Right lobe of liver (tissue), 6 donors: ENCODE results near the gene PELI1. TPM values are rescaled to one million over a fixed set of nuclear protein-coding genes. Genes with fewer than 3 reads are reported as not detected.

Experiments used
- ATAC-seq, 4 donors: fragments of 200-7000 bp; cut with Tn5 transposase; one replicate each; pipeline ENCODE4 v1.9.1; 2020; ENCODE audit warnings: mild to moderate bottlenecking in 4 of 4, moderate library complexity in 4 of 4
- DNase-seq, 3 donors: peaks; one replicate each; pipeline ENCODE4 v3.0.0-alpha.2; 2020
- H3K27ac ChIP-seq, 3 donors: fragments of 200-600 bp; one replicate each; pipeline ENCODE4 v1.8.0; 2022
- H3K27me3 ChIP-seq, 2 donors: fragments of 200-600 bp; one replicate each; pipeline ENCODE4 v1.8.0; 2022
- H3K36me3 ChIP-seq, 4 donors: fragments of 200-600 bp; sonication (generic) in 1 of 4; one replicate each; pipeline versions ENCODE4 v1.5.1 to v1.8.0; 2017 to 2022; ENCODE audit warnings: control low read depth in 1 of 4
- H3K4me1 ChIP-seq, 4 donors: fragments of 200-600 bp; sonication (generic) in 1 of 4; one replicate each; pipeline versions ENCODE4 v1.5.1 to v1.8.0; 2017 to 2022; ENCODE audit warnings: control low read depth in 1 of 4
- H3K4me3 ChIP-seq, 3 donors: fragments of 200-600 bp; one replicate each; pipeline ENCODE4 v1.8.0; 2022
- H3K9me3 ChIP-seq, 4 donors: fragments of 200-600 bp; sonication (generic) in 1 of 4; one replicate each; pipeline versions ENCODE4 v1.5.1 to v1.8.0; 2017 to 2022; ENCODE audit warnings: control low read depth in 1 of 4
- POLR2A ChIP-seq: fragments of 450-650 bp; IDR thresholded peaks from one replicate; pipeline ENCODE4 v1.6.1; 2017; ENCODE audit warnings: antibody characterized with exemption, mild to moderate bottlenecking
- WGBS: methylation state at CpG from one replicate; pipeline ENCODE4 v1.1.6; 2018; ENCODE audit warnings: low coverage, low lambda C conversion rate; ENCODE audit not compliant: insufficient coverage; ENCODE audit errors: missing lambda C conversion rate; 5-methylcytosine and 5-hydroxymethylcytosine counted together
- intact Hi-C, 2 donors: fragments of 100-400 bp; cut with DNase I; formaldehyde crosslinking; loops; one replicate each; pipeline versions ENCODE4 v1.11.2 to v1.14.1; 2022
- total RNA-seq, 6 experiments: library from RNA; depleted of rRNA in 2 of 6; stranded (reverse); fragments of >200 nt in 2 of 6; fragmentation: NEBNext Ultra II Directional in 3 of 6; extraction: Animal tissue kit (Norgen Biotek cat#: 25700) in 3 of 6; gene quantifications; one replicate each; pipeline versions ENCODE4 v1.1.0 to v1.2.4, GENCODE V29; 2016 to 2023
- TF ChIP-seq, protein P1 (sequence below), 4 donors: fragments of 200-600 bp in 3 of 4; fragments of 450-650 bp in 1 of 4; IDR thresholded peaks; one replicate each; pipeline versions ENCODE4 v1.5.1 to v1.8.0; 2016 to 2022; ENCODE audit warnings: antibody characterized with exemption in 4 of 4, mild to moderate bottlenecking in 2 of 4
- donor health status: DM: no; HTN: yes; CAD: no.
- donor health status: DM: no; HTN: no; CAD: no.
- donor health status: DM: no; HTN: no; CAD: no.
- donor health status: DM: no; HTN: yes; CAD: no.
- donor health status: DM: no; HTN: yes; CAD: no.

Gene PELI1
- total RNA-seq, 6 experiments from 2014 or later: 4.7 to 18.8 (median 8.3) TPM

DNA sequence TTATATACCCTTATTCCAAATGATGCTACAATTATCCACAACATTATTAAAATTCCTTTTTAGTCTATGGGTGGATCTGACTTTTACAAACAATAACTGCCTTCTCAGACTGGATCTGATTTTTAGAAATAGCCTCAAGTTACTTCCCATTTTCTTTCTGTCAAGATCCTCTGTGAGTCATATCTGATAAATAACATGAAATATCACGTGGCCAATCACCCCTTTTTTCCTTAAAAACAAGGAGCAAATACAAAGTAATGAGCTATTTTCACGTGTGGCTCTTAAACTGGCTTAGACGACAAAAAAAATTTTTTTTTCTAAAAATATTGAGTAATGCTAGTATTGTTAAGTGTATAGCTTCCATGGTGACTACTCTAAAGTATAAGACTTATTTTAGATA lies 6.7 kb downstream of the PELI1 start:
- peaks cover 0 to 16% (median 6%) of the 10 kb centered on the region in 4 donors for H3K4me1 ChIP-seq
- WGBS: 48% methylated on average over 3 of the region's 3 CpGs
- intact Hi-C loops: no loop called here

DNA sequence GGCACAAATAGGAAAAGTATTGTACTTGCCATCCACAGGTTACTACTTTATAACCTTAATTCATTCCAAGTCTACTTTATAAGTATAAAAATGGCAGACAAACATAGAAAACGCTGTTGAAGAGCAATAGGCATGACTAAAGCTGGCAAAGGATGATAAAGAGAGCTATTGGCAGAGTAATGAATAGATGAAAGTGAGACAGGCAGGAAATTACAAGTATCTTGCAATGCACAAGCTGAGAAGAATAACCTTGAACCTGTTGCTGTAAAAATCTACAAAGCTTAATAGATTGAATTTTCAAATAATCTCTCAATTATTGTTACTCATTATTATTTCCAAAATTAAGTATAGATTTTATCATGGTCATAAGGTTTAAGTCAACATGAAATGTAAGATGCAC lies 8.8 kb downstream of the PELI1 start:
- H3K27ac ChIP-seq: no peak overlapping the region
- 58% methylated on average over 1 of the region's 1 CpG for whole genome bisulfite sequencing
- H3K36me3 ChIP-seq: no peaks in the 10 kb centered on the region
- H3K4me1 ChIP-seq: no peaks in the 10 kb centered on the region
- DNase-seq: no peak
- H3K27me3 ChIP-seq: no peaks in the 10 kb centered on the region
- no peak for TF ChIP-seq POLR2A
- TF ChIP-seq, protein P1, sequence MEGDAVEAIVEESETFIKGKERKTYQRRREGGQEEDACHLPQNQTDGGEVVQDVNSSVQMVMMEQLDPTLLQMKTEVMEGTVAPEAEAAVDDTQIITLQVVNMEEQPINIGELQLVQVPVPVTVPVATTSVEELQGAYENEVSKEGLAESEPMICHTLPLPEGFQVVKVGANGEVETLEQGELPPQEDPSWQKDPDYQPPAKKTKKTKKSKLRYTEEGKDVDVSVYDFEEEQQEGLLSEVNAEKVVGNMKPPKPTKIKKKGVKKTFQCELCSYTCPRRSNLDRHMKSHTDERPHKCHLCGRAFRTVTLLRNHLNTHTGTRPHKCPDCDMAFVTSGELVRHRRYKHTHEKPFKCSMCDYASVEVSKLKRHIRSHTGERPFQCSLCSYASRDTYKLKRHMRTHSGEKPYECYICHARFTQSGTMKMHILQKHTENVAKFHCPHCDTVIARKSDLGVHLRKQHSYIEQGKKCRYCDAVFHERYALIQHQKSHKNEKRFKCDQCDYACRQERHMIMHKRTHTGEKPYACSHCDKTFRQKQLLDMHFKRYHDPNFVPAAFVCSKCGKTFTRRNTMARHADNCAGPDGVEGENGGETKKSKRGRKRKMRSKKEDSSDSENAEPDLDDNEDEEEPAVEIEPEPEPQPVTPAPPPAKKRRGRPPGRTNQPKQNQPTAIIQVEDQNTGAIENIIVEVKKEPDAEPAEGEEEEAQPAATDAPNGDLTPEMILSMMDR (IDR thresholded peaks at IDR 0.05): no peak
- intact Hi-C loops: no loop called here
- no peaks in the 10 kb centered on the region for H3K9me3 ChIP-seq
- H3K4me3 ChIP-seq: no peak overlapping the region
- no peak for ATAC-seq

More for the DNA sequence above, 6.7 kb downstream of the PELI1 start:
- H3K36me3 ChIP-seq: no peaks in the 10 kb centered on the region
- H3K9me3 ChIP-seq: no peaks in the 10 kb centered on the region
- no peaks in the 10 kb centered on the region for H3K27me3 ChIP-seq
- H3K4me3 ChIP-seq: no peak overlapping the region
- no peak for TF ChIP-seq POLR2A
- TF ChIP-seq, protein P1 (IDR thresholded peaks at IDR 0.05): no peak
- H3K27ac ChIP-seq: no peak overlapping the region
- DNase-seq (no peak), ATAC-seq (peak in 2 of 4 donors; percentile 22 to 24)

DNA sequence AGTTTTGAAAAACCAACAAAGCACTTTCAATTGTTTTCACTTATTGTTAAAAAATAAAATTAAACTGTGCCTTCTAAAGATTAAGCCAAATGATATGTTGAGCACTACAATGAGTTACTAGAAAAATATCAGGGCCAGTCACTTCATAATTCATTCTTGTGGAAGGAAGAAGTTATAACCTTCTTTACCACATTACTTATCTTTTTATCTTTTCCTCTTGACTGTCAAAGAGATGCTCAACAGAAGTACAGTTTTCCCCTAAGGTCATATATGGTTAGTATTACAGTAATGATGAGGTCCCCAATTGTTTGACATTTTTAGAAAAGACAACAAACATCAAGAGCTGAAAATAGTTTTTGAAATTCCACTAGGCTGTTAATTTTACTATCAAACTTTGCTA lies 9.4 kb downstream of the PELI1 start:
- ATAC-seq (no peak), DNase-seq (no peak)
- no peak overlapping the region for H3K27ac ChIP-seq
- no peak overlapping the region for H3K4me3 ChIP-seq
- TF ChIP-seq, protein P1 (IDR thresholded peaks at IDR 0.05): no peak
- TF ChIP-seq POLR2A: no peak
- intact Hi-C loops: no loop called here
- H3K27me3 ChIP-seq: no peaks in the 10 kb centered on the region
- no peaks in the 10 kb centered on the region for H3K4me1 ChIP-seq
- H3K9me3 ChIP-seq: no peaks in the 10 kb centered on the region
- no peaks in the 10 kb centered on the region for H3K36me3 ChIP-seq

DNA sequence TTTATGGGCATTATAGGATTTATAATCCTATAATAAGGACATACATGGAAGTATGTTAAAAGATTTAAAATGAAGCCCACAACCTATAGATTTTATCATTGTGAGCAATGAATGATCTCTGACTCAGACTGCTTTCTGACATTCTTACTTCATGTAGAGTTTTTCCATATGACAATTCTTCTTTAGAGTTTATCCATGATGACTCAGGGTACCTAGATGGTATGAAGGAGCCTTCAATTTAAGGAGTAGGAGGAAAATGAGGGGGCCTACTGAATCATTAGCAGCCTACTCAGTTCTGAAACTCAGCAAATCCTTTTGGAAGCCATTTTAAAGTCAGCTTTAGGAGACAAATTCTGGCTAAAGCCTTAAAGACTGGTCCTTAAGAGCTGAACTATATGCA lies 10.4 kb downstream of the PELI1 start:
- Histone ChIP-seq H3K4me3 (no peak overlapping the region), H3K27ac (no peak overlapping the region), H3K36me3 (no peaks in the 10 kb centered on the region), H3K4me1 (peaks cover 0 to 9% (median 0%) of the 10 kb centered on the region in 4 donors), H3K27me3 (no peaks in the 10 kb centered on the region), H3K9me3 (no peaks in the 10 kb centered on the region)
- intact Hi-C loops: no loop called here
- DNase-seq (no peak), ATAC-seq (no peak)
- TF ChIP-seq POLR2A: no peak
- TF ChIP-seq, protein P1 (IDR thresholded peaks at IDR 0.05): no peak

DNA sequence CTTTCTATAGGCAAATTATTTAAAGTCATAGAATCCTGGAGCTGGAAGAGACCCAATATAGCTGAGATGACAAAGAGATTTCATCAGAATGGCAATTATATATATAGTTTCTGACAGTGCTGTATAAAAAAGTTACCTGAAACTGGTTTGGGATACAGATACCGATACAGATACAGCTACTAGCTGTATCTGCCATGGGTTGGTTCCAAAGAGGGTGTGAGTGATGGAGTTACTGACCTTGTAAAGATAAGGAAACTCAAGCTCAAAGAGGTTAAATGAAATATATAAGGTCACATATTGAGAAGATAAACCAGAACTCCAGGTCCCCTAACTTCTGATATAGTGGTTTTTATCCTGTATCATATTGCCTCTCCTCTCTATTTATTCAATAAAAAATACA lies 10.9 kb downstream of the PELI1 start:
- ATAC-seq (no peak), DNase-seq (no peak)
- Histone ChIP-seq H3K36me3 (no peaks in the 10 kb centered on the region), H3K9me3 (no peaks in the 10 kb centered on the region), H3K27ac (no peak overlapping the region), H3K4me3 (no peak overlapping the region), H3K4me1 (peaks cover 0 to 12% (median 0%) of the 10 kb centered on the region in 4 donors), H3K27me3 (no peaks in the 10 kb centered on the region)
- TF ChIP-seq, protein P1 (IDR thresholded peaks at IDR 0.05): no peak
- no peak for TF ChIP-seq POLR2A
- intact Hi-C loops: no loop called here
- 85% methylated on average over 1 of the region's 1 CpG for WGBS
